K562 treated with DMSO at 1 percent for 48 hours (cell line): ENCODE measurements around the gene BDH1. TPM values are rescaled to one million over a fixed set of nuclear protein-coding genes. Genes with fewer than 3 reads are reported as not detected.

Experiments used
- total RNA-seq: library from RNA; unstranded; fragments of 300-600 nt; gene quantifications from 2 replicates; pipeline ENCODE4 v1.2.3, GENCODE V29; 2022; ENCODE audit warnings: low replicate concordance; ENCODE audit errors: extremely low read depth

Gene BDH1
- total RNA-seq = not detected in 2 replicates

GRCh38 chr3:197555281-197556261 is at the start of gene BDH1:
Gene BDH1 (minus strand): TSS chr3:197555968. CDS start chr3:197546443, 9,525 bp downstream.

Other genes with a start within 250 kb of the BDH1 start
- not detected in 2 replicates for gene RUBCN, start 180.9 kb upstream of the BDH1 start, total RNA-seq
- gene FYTTD1, start 193.9 kb upstream of the BDH1 start, total RNA-seq = not detected in 2 replicates
- not detected in 2 replicates for gene LRCH3, start 235.3 kb upstream of the BDH1 start, total RNA-seq